WTC11 (cell line): ENCODE measurements around the gene CSE1L. TPM values are rescaled to one million over a fixed set of nuclear protein-coding genes. Genes with fewer than 3 reads are reported as not detected.

Experiments used
- CTCF ChIP-seq: fragments of 200-600 bp; IDR thresholded peaks from 2 replicates; pipeline ENCODE4 v1.8.0; 2022; ENCODE audit warnings: antibody characterized with exemption
- E2F1 ChIP-seq: sonication (generic); formaldehyde crosslinking; IDR thresholded peaks from 2 replicates; pipeline ENCODE4 v1.8.0; 2022; ENCODE audit warnings: mild to moderate bottlenecking, missing genetic modification reagents
- EMX1 ChIP-seq: fragments of 250-450 bp; sonication (Bioruptor Pico); IDR thresholded peaks from 2 replicates; pipeline ENCODE4 v1.8.0; 2021; ENCODE audit warnings: mild to moderate bottlenecking
- ESRRA ChIP-seq: sonication (generic); formaldehyde crosslinking; IDR thresholded peaks from 2 replicates; pipeline ENCODE4 v1.8.1; 2022; ENCODE audit warnings: mild to moderate bottlenecking, missing genetic modification reagents, borderline replicate concordance
- FOXP1 ChIP-seq: sonication (generic); formaldehyde crosslinking; IDR thresholded peaks from 2 replicates; pipeline ENCODE4 v1.8.0; 2022; ENCODE audit warnings: missing genetic modification reagents, mild to moderate bottlenecking, moderate library complexity, borderline replicate concordance
- JUN ChIP-seq: sonication (generic); formaldehyde crosslinking; IDR thresholded peaks from 2 replicates; pipeline ENCODE4 v1.8.0; 2023; ENCODE audit warnings: mild to moderate bottlenecking, missing genetic modification reagents
- TP53 ChIP-seq: sonication (generic); formaldehyde crosslinking; IDR thresholded peaks from 2 replicates; pipeline ENCODE4 v1.8.1; 2023; ENCODE audit warnings: mild to moderate bottlenecking, missing genetic modification reagents
- ZNF232 ChIP-seq: sonication (generic); formaldehyde crosslinking; IDR thresholded peaks from 2 replicates; pipeline ENCODE4 v1.8.0; 2022; ENCODE audit warnings: mild to moderate bottlenecking, missing genetic modification reagents
- ZNF317 ChIP-seq: sonication (generic); formaldehyde crosslinking; IDR thresholded peaks from 2 replicates; pipeline ENCODE4 v1.8.1; 2023; ENCODE audit warnings: low read depth, mild to moderate bottlenecking, moderate library complexity, missing genetic modification reagents, borderline replicate concordance
- ZNF425 ChIP-seq: fragments of 250-450 bp; sonication (Bioruptor Pico); conservative IDR thresholded peaks from 2 replicates; pipeline ENCODE4 v1.9.0; 2021; ENCODE audit warnings: mild to moderate bottlenecking
- total RNA-seq: library from RNA; stranded (reverse); gene quantifications from 3 replicates; pipeline ENCODE4 v1.2.3, GENCODE V29; 2021
- TF ChIP-seq, protein P1 (sequence below): sonication (generic); formaldehyde crosslinking; IDR thresholded peaks from 2 replicates; pipeline ENCODE4 v1.8.1; 2023; ENCODE audit warnings: mild to moderate bottlenecking, missing genetic modification reagents
- TF ChIP-seq, protein P2 (sequence below): fragments of 250-450 bp; sonication (Bioruptor Pico); IDR thresholded peaks from 2 replicates; pipeline ENCODE4 v1.9.0; 2021; ENCODE audit warnings: moderate library complexity, mild to moderate bottlenecking, inconsistent platforms, borderline replicate concordance
- TF ChIP-seq, protein P3 (sequence below): sonication (generic); formaldehyde crosslinking; IDR thresholded peaks from 2 replicates; pipeline ENCODE4 v1.8.1; 2022; ENCODE audit warnings: mild to moderate bottlenecking, moderate library complexity, missing genetic modification reagents
- TF ChIP-seq, protein P4 (sequence below): sonication (generic); formaldehyde crosslinking; IDR thresholded peaks from 2 replicates; pipeline ENCODE4 v1.8.1; 2022; ENCODE audit warnings: low read depth, missing genetic modification reagents, borderline replicate concordance
- TF ChIP-seq, protein P5 (sequence below): fragments of 250-450 bp; sonication (Bioruptor Pico); IDR thresholded peaks from 2 replicates; pipeline ENCODE4 v2.1.2; 2022; ENCODE audit warnings: mild to moderate bottlenecking, moderate library complexity

Gene CSE1L
- total RNA-seq, 1 experiment from 2014 or later: 192 TPM

DNA sequence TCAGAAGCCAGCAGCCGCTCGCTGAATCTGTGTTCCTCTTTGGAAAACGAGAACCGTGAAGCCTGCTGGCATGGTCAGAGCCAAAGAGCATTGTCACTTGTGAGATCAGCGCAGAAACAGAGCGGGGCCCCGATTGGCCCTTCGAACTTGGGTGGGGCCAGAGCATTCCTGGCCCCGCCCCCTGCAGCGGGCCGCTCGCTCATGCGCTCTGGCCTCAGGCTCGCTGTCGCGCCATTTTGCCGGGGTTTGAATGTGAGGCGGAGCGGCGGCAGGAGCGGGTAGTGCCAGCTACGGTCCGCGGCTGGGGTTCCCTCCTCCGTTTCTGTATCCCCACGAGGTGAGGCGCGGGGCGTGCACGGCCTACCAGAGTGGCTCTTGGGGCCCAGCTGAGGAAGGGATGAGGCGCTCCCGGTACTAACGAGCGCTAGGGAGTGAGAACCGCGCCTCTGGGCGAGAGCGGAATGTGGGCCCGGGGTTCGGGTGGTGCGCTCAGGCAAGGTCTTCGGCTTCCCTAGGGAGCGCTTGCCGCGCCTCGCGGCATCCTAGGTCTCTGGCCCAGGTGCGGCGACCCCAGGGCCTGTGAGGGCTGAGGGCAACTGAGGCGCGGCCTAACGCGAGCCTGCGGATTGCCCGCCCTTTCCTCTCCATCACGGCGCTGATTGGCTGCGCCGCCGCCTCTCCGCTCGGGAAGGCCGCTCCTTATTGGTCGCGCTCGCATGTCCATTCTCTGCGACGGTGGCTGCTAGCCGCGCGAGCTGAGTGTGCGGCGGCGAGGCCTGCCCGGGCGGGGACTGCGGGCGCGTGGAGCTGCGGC, at the start of gene CSE1L (continued):
- TF ChIP-seq, protein P1, sequence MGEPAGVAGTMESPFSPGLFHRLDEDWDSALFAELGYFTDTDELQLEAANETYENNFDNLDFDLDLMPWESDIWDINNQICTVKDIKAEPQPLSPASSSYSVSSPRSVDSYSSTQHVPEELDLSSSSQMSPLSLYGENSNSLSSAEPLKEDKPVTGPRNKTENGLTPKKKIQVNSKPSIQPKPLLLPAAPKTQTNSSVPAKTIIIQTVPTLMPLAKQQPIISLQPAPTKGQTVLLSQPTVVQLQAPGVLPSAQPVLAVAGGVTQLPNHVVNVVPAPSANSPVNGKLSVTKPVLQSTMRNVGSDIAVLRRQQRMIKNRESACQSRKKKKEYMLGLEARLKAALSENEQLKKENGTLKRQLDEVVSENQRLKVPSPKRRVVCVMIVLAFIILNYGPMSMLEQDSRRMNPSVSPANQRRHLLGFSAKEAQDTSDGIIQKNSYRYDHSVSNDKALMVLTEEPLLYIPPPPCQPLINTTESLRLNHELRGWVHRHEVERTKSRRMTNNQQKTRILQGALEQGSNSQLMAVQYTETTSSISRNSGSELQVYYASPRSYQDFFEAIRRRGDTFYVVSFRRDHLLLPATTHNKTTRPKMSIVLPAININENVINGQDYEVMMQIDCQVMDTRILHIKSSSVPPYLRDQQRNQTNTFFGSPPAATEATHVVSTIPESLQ (CRISPR knock-in tag): no peak
- no peak for TF ChIP-seq ZNF425 (CRISPR knock-in tag)
- TF ChIP-seq, protein P2, sequence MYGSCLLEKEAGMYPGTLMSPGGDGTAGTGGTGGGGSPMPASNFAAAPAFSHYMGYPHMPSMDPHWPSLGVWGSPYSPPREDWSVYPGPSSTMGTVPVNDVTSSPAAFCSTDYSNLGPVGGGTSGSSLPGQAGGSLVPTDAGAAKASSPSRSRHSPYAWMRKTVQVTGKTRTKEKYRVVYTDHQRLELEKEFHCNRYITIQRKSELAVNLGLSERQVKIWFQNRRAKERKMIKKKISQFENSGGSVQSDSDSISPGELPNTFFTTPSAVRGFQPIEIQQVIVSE (CRISPR knock-in tag): no peak
- no peak for TF ChIP-seq ZNF317
- TF ChIP-seq, protein P3, sequence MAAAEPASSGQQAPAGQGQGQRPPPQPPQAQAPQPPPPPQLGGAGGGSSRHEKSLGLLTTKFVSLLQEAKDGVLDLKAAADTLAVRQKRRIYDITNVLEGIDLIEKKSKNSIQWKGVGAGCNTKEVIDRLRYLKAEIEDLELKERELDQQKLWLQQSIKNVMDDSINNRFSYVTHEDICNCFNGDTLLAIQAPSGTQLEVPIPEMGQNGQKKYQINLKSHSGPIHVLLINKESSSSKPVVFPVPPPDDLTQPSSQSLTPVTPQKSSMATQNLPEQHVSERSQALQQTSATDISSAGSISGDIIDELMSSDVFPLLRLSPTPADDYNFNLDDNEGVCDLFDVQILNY (CRISPR knock-in tag): peak; percentile 84; the same call in 1 of the 2 replicates
- TF ChIP-seq FOXP1: peak; percentile 89; the same call in 1 of the 2 replicates
- peak; percentile 78; the same call in 1 of the 2 replicates for TF ChIP-seq JUN
- TF ChIP-seq, protein P4, sequence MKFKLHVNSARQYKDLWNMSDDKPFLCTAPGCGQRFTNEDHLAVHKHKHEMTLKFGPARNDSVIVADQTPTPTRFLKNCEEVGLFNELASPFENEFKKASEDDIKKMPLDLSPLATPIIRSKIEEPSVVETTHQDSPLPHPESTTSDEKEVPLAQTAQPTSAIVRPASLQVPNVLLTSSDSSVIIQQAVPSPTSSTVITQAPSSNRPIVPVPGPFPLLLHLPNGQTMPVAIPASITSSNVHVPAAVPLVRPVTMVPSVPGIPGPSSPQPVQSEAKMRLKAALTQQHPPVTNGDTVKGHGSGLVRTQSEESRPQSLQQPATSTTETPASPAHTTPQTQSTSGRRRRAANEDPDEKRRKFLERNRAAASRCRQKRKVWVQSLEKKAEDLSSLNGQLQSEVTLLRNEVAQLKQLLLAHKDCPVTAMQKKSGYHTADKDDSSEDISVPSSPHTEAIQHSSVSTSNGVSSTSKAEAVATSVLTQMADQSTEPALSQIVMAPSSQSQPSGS (CRISPR knock-in tag): no peak
- TF ChIP-seq ZNF232 (CRISPR knock-in tag): no peak
- peak; percentile 86; the same call in 1 of the 2 replicates for TF ChIP-seq ESRRA (CRISPR knock-in tag)
- TF ChIP-seq, protein P5, sequence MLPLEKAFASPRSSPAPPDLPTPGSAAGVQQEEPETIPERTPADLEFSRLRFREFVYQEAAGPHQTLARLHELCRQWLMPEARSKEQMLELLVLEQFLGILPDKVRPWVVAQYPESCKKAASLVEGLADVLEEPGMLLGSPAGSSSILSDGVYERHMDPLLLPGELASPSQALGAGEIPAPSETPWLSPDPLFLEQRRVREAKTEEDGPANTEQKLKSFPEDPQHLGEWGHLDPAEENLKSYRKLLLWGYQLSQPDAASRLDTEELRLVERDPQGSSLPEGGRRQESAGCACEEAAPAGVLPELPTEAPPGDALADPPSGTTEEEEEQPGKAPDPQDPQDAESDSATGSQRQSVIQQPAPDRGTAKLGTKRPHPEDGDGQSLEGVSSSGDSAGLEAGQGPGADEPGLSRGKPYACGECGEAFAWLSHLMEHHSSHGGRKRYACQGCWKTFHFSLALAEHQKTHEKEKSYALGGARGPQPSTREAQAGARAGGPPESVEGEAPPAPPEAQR (CRISPR knock-in tag): no peak
- TF ChIP-seq CTCF: no peak
- TF ChIP-seq EMX1 (CRISPR knock-in tag): no peak; the same call in 1 of the 2 replicates
- no peak for TF ChIP-seq E2F1 (CRISPR knock-in tag)
- no peak for TF ChIP-seq TP53 (CRISPR knock-in tag)
